ENCODE results near the gene NRG3. TPM values are rescaled to one million over a fixed set of nuclear protein-coding genes. Genes with fewer than 3 reads are reported as not detected.

NRG3 gene
- total RNA-seq, 1 experiment from 2014 or later: 0.08 TPM

- no TSS peak for BruUV-seq (replicated peaks)
- Histone ChIP-seq H3K9me3 (ENCODE audit: control insufficient read depth, insufficient read depth, low read depth, low read length) (no peaks in the 10 kb centered on the region), H3K27ac (ENCODE audit: low read length) (no peak overlapping the region), H3K27me3 (ENCODE audit: control insufficient read depth, insufficient read depth, low read length) (peaks cover 12% of the 10 kb centered on the region), H3K4me1 (ENCODE audit: control insufficient read depth, insufficient read depth, low read length) (no peaks in the 10 kb centered on the region), H3K4me3 (ENCODE audit: low read depth in 2 of 2, low read length in 2 of 2) (no peak overlapping the region), H3K36me3 (ENCODE audit: control insufficient read depth, insufficient read depth, low read length) (no peaks in the 10 kb centered on the region)
- ATAC-seq (no peak), DNase-seq (ENCODE audit: low read depth, low spot score) (no peak)
- in situ Hi-C loops (cut with HindIII; ENCODE audit: low pct_unique_long_range_greater_than_20kb, low sequenced_read_pairs) (no loop called here), intact Hi-C loops (cut with micrococcal nuclease; ENCODE audit: unreplicated experiment) (no loop called here)
- ChIA-PET CTCF (no interaction called here), POLR2A (no interaction called here)
- TF ChIP-seq SIN3A (IDR thresholded peaks at IDR 0.05; ENCODE audit: borderline replicate concordance, insufficient read depth, low read depth, low read length) (no peak), REST (IDR thresholded peaks at IDR 0.05; ENCODE audit: insufficient read depth in 1 of 2, low read depth in 2 of 2, low read length in 1 of 2) (no peak), POLR2AphosphoS5 (IDR thresholded peaks at IDR 0.05; ENCODE audit: low read depth, low read length) (no peak), TCF7L2 (IDR thresholded peaks at IDR 0.05; ENCODE audit: low read depth, low read length) (no peak), CTCF (IDR thresholded peaks at IDR 0.05) (no peak)
Measured at GRCh38 chr10:81870472-81870871, 4.5 kb upstream of the NRG3 start.

GRCh38 chr10:81871558-81871957 is 3.4 kb upstream of the NRG3 start:
- ATAC-seq: no peak
- no TSS peak for BruUV-seq (replicated peaks)
- intact Hi-C loops (cut with micrococcal nuclease; ENCODE audit: unreplicated experiment): no loop called here
- POLR2A ChIA-PET: no interaction called here
- TF ChIP-seq POLR2AphosphoS5 (IDR thresholded peaks at IDR 0.05; ENCODE audit: low read depth, low read length): no peak
- no peak for TF ChIP-seq TCF7L2 (IDR thresholded peaks at IDR 0.05; ENCODE audit: low read depth, low read length)
- no peak for TF ChIP-seq SIN3A (IDR thresholded peaks at IDR 0.05; ENCODE audit: borderline replicate concordance, insufficient read depth, low read depth, low read length)
- no peak for TF ChIP-seq CTCF (IDR thresholded peaks at IDR 0.05)
- no peak for TF ChIP-seq REST (IDR thresholded peaks at IDR 0.05; ENCODE audit: insufficient read depth in 1 of 2, low read depth in 2 of 2, low read length in 1 of 2)
- no peaks in the 10 kb centered on the region for H3K9me3 ChIP-seq (ENCODE audit: control insufficient read depth, insufficient read depth, low read depth, low read length)
- CTCF ChIA-PET: no interaction called here
- H3K36me3 ChIP-seq (ENCODE audit: control insufficient read depth, insufficient read depth, low read length): no peaks in the 10 kb centered on the region
- no peak for DNase-seq (ENCODE audit: low read depth, low spot score)
- H3K27me3 ChIP-seq (ENCODE audit: control insufficient read depth, insufficient read depth, low read length): peaks cover 21% of the 10 kb centered on the region
- H3K27ac ChIP-seq (ENCODE audit: low read length): no peak overlapping the region
- no peak overlapping the region for H3K4me3 ChIP-seq (ENCODE audit: low read depth in 2 of 2, low read length in 2 of 2)
- H3K4me1 ChIP-seq (ENCODE audit: control insufficient read depth, insufficient read depth, low read length): no peaks in the 10 kb centered on the region
- in situ Hi-C loops (cut with HindIII; ENCODE audit: low pct_unique_long_range_greater_than_20kb, low sequenced_read_pairs): no loop called here

Measured in Panc1 (cell line).